Osteocyte (in vitro differentiated cells): ENCODE measurements around the gene PIK3R5. TPM values are rescaled to one million over a fixed set of nuclear protein-coding genes. Genes with fewer than 3 reads are reported as not detected.
A peak's percentile ranks its signal among the peaks of the same experiment; 100 is the strongest.
"Not testable (repeated sequence)": the region's sequence is repeated elsewhere in the genome, so short reads cannot be mapped to it uniquely, and the experiment has no call there.

Experiments
- DNase-seq: peaks from one replicate; pipeline ENCODE4 v3.0.0; 2021; ENCODE audit warnings: mixed read lengths; ENCODE audit not compliant: unreplicated experiment; ENCODE audit errors: extremely low spot score
- H3K27ac Mint-ChIP-seq: one replicate; pipeline ENCODE4 v1.8.0; 2021; ENCODE audit warnings: mild to moderate bottlenecking, mixed read lengths; ENCODE audit not compliant: unreplicated experiment
- H3K27me3 Mint-ChIP-seq: one replicate; pipeline ENCODE4 v1.8.0; 2021; ENCODE audit warnings: mixed read lengths; ENCODE audit not compliant: unreplicated experiment
- H3K36me3 Mint-ChIP-seq: one replicate; pipeline ENCODE4 v1.8.0; 2021; ENCODE audit warnings: mixed read lengths; ENCODE audit not compliant: unreplicated experiment
- H3K4me1 Mint-ChIP-seq: one replicate; pipeline ENCODE4 v1.8.0; 2021; ENCODE audit warnings: mixed read lengths; ENCODE audit not compliant: unreplicated experiment
- H3K4me3 Mint-ChIP-seq: one replicate; pipeline ENCODE4 v1.8.0; 2021; ENCODE audit warnings: mild to moderate bottlenecking, moderate library complexity, mixed read lengths; ENCODE audit not compliant: unreplicated experiment
- H3K9me3 Mint-ChIP-seq: one replicate; pipeline ENCODE4 v1.8.0; 2021; ENCODE audit warnings: mixed read lengths; ENCODE audit not compliant: unreplicated experiment
- total RNA-seq: library from RNA; stranded (reverse); gene quantifications from 2 replicates; pipeline ENCODE4 v1.2.1, GENCODE V29; 2021
- TF ChIP-seq, protein P1 (sequence below): fragments of 200-600 bp; sonication (generic); IDR thresholded peaks from 2 replicates; pipeline ENCODE4 v1.5.0; 2021; ENCODE audit warnings: antibody characterized with exemption, mild to moderate bottlenecking, moderate library complexity

PIK3R5 gene
- total RNA-seq, 1 donor from 2014 or later = not detected

DNA sequence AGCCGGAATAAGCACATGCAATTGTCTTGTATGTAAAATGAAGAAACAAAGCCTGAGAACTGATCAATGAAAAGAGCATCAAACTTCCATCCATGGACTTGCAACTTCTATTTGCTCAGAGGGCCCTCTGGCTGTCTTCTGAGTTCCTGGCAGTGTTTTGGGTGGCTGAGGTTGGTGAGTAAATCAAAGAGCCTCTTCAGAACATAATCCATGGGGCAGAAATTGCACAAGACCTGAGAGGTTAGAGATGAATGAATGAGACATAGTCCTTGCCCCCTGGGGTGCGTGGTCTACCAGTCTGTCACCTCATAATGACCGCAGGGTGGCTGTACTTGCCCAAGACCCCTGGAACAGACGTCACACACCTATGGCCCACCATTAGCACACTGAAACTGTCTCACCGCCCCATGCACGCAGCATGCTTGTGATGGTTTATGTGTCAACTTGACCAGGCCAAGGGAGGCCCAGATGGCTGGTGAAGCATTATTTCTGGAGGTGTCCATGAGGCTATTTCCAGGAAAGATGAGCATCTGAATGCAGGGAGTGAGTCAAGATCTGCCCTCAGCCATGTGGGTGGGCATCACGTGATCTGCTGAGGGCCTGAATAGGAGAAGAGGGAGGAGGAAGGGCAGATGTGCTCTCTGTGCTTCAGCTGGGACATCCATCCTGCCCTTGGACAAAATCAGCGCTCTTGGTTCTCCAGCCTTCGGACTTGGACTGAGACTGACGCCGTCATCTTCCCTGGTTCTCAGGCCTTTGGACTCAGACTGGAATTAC lies 106.3 kb downstream of the PIK3R5 start:
- no peaks in the 10 kb centered on the region for H3K36me3 Mint-ChIP-seq
- DNase-seq = no peak
- H3K9me3 Mint-ChIP-seq = no peaks in the 10 kb centered on the region
- TF ChIP-seq, protein P1, sequence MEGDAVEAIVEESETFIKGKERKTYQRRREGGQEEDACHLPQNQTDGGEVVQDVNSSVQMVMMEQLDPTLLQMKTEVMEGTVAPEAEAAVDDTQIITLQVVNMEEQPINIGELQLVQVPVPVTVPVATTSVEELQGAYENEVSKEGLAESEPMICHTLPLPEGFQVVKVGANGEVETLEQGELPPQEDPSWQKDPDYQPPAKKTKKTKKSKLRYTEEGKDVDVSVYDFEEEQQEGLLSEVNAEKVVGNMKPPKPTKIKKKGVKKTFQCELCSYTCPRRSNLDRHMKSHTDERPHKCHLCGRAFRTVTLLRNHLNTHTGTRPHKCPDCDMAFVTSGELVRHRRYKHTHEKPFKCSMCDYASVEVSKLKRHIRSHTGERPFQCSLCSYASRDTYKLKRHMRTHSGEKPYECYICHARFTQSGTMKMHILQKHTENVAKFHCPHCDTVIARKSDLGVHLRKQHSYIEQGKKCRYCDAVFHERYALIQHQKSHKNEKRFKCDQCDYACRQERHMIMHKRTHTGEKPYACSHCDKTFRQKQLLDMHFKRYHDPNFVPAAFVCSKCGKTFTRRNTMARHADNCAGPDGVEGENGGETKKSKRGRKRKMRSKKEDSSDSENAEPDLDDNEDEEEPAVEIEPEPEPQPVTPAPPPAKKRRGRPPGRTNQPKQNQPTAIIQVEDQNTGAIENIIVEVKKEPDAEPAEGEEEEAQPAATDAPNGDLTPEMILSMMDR = no peak
- peaks cover 36% of the 10 kb centered on the region for H3K4me1 Mint-ChIP-seq
- H3K27ac Mint-ChIP-seq = peak overlapping the region; percentile 93
- no peaks in the 10 kb centered on the region for H3K27me3 Mint-ChIP-seq
- no peak overlapping the region for H3K4me3 Mint-ChIP-seq

DNA sequence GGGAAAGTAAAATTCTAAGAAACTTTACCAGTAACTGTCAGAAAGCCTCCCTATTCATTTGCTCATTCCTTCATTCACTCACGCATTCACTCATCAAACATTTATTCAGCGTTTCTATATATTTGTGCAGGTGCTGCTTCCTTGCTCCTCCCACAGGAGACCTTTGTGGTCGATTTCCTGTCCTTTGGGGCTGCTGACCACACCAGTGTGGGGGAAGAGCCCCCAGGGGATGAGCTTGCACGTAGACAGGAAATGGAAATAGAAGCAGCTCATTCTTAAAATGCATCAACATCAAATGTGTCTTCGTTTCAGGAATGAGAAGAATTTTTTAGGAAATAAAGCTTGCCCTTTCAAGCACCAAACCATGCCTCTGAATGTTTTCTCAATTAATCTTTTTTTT lies 107.6 kb downstream of the PIK3R5 start:
- Mint-ChIP-seq H3K4me3 (peak overlapping the region; percentile 63), H3K9me3 (no peaks in the 10 kb centered on the region), H3K27me3 (no peaks in the 10 kb centered on the region), H3K36me3 (no peaks in the 10 kb centered on the region), H3K27ac (peak overlapping the region; percentile 93), H3K4me1 (peaks cover 36% of the 10 kb centered on the region)
- TF ChIP-seq, protein P1 = no peak
- peak; percentile 91 for DNase-seq

DNA sequence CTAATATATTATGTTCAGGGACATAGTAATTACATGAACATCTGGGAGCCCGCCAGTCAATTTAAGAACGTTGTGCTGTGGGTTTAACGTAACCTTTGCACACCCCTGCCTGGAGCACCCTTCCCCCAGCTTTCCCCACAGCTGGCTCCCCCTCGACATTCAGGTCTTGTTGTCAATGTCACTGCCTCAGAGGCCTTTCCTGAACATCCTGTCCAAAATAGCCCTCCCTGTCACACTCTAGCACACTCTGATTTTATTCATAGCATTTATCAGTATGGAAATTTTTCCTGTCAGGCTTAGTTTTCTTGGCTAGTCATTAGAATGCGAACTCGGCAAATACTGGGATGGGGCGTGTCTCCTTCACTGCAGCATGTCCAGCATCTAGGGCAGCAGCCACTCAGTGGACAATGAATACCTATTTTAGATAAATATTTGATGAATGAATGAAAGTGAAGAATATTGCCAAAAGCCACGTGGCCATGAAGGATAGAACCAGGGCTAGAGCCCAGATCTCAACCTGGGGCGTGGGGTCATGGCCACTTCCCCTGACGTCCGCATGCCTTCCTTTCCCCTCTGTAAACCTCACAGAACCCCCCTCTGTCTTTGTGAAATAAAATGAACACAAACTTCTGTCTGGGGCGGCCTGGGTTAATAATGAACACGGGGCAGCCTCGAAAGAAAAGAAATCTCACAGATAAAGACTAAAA lies 108.5 kb downstream of the PIK3R5 start:
- DNase-seq = no peak
- H3K27ac Mint-ChIP-seq = peak overlapping the region; percentile 93

DNA sequence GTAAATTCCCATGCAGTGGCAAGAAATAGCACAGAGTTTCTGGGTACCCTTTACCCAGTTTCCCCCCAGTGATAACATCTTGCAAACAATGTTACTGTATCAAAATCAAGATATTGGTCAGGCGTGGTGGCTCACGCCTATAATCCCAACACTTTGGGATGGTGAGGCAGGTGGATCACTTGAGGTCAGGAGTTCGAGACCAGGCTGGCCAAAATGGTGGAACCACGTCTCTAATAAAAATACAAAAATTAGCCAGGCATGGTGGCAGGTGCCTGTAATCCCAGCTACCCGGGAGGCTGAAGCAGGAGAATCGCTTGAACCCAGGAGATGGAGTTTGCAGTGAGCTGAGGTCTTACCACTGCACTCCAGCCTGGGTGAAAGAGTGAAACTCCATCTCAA lies 109.3 kb downstream of the PIK3R5 start:
- H3K4me1 Mint-ChIP-seq = peaks cover 36% of the 10 kb centered on the region
- H3K27ac Mint-ChIP-seq, DNase-seq, H3K4me3 Mint-ChIP-seq, H3K9me3 Mint-ChIP-seq, H3K36me3 Mint-ChIP-seq, H3K27me3 Mint-ChIP-seq: not testable (repeated sequence)

More for the DNA sequence above, 108.5 kb downstream of the PIK3R5 start:
- TF ChIP-seq, protein P1 = no peak
- Mint-ChIP-seq H3K4me3 (peak overlapping the region; percentile 15), H3K4me1 (peaks cover 36% of the 10 kb centered on the region), H3K27me3 (no peaks in the 10 kb centered on the region), H3K9me3 (no peaks in the 10 kb centered on the region), H3K36me3 (no peaks in the 10 kb centered on the region)

DNA sequence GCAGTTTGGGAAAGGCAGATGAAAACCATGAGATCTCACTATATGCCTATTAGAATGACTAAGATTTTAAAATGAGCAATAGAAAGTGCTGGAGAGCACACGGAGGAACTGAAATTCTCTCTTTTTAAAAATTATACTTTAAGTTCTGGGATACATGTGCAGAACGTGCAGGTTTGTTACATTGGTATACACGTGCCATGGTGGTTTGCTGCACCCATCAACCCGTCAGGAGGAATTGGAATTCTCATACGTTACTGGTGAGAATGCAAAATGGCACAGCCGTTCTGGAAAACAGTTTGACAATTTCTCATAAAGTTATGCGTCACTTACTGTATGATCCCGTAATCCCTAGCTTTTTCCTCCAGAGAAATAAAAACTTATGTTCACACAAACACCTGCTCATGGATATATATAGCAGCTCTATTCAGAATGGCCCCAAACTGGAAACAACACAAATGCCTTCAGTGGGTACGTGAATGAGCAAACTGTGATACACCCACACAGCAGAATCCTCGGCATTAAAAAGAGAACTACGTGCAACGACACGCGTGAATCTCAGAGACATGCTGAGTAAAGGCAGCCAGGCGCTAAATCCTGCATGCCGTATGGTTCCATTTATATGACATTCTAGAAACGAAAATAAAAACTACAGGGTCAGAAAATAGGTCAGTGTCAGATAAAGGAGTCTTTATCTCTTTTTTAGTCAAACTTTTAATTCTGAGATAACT lies 109.9 kb downstream of the PIK3R5 start:
- Mint-ChIP-seq H3K27ac (no peak overlapping the region), H3K4me3 (no peak overlapping the region), H3K27me3 (no peaks in the 10 kb centered on the region), H3K36me3 (no peaks in the 10 kb centered on the region), H3K9me3 (no peaks in the 10 kb centered on the region), H3K4me1 (peaks cover 36% of the 10 kb centered on the region)
- TF ChIP-seq, protein P1 = no peak
- no peak for DNase-seq
